GM13977 (cell line): ENCODE data around the gene PLPP6.
A peak's percentile ranks its signal among the peaks of the same experiment; 100 is the strongest.

ENCODE experiments used
- DNase-seq: peaks from one replicate; pipeline ENCODE4 v3.0.0; 2012; ENCODE audit warnings: low spot score
- in situ Hi-C: fragments of 300-500 bp; cut with MboI; formaldehyde crosslinking; loops from one replicate; pipeline ENCODE4 v1.12.0; 2022; ENCODE audit warnings: low sequenced_read_pairs, low pct_unique_long_range_greater_than_20kb, mixed read lengths, inconsistent platforms; ENCODE audit not compliant: unreplicated experiment
- TF ChIP-seq, protein P1 (sequence below): IDR thresholded peaks from 2 replicates; pipeline ENCODE4 v1.5.1; 2012; ENCODE audit warnings: mild to moderate bottlenecking, control low read depth; ENCODE audit not compliant: insufficient read depth; ENCODE audit errors: extremely low read depth, missing control alignments

The PLPP6 gene

DNA sequence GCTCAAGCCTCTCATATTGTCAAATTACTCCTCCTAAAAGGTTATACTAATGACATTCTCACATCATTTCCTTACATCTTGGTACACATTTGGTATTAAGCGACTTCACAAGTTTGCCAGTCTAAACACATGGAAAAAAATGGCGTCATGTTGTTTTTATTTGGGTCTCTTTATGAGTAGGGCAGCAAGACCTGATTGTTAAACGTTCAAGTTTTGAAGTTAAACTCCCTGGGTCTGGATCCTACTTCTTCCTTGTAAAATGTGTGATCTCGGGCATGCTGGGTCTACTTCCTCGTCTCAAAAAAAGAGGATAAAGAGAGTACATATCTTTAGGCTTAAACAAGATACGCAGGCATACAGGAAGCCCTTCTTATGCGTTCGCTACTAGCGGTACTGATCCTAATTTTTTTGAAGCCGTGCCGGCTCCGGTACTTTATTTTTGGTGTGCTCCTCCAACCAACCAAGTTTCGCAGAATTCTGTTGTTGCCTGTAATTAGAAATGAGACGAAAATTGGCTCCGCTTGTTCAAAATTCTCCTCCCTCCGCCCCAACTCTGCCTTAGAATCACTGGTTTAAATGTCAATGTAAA, 16.7 kb downstream of the PLPP6 start:
- DNase-seq, result no peak
- TF ChIP-seq, protein P1, sequence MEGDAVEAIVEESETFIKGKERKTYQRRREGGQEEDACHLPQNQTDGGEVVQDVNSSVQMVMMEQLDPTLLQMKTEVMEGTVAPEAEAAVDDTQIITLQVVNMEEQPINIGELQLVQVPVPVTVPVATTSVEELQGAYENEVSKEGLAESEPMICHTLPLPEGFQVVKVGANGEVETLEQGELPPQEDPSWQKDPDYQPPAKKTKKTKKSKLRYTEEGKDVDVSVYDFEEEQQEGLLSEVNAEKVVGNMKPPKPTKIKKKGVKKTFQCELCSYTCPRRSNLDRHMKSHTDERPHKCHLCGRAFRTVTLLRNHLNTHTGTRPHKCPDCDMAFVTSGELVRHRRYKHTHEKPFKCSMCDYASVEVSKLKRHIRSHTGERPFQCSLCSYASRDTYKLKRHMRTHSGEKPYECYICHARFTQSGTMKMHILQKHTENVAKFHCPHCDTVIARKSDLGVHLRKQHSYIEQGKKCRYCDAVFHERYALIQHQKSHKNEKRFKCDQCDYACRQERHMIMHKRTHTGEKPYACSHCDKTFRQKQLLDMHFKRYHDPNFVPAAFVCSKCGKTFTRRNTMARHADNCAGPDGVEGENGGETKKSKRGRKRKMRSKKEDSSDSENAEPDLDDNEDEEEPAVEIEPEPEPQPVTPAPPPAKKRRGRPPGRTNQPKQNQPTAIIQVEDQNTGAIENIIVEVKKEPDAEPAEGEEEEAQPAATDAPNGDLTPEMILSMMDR, result no peak
- in situ Hi-C loops, result no loop called here

DNA sequence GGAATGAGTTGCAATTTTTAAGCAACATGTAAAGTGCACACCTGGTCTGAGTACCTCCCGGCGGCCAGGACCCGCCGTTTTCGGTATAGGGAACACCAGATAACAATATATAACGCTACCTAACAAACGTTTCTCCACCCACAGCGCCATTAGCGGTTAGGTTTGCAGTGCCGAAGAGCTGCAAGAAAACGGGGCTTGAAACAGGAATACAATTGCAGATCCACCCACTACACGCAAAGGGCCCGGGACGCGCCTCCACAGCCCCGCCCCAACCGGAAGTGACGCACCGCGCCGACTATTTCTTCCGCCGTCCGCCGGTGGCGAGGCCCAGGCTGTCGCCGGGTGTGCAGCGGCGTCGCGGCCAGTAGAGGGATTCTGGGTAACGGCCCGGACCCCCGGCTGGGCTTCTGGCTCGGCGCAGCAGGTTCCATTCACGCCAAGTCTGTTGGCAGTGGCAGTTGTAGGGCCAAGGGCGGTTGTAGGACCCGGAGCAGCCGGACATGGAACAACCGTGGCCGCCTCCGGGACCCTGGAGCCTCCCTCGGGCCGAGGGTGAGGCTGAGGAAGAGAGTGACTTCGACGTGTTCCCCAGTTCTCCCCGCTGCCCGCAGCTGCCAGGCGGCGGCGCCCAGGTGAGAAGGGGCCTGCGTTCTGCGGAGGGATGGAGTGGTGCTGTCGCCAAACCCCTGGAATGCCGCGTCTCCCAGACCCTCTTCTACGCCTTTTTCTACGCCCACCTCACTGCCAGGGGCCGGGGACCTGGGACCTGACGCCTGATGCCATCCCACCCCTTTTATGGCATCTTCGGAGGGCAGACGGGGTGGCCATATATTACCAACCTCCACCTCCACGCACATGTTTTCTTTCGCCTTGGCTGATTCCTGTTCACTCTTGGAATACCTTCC, 17.4 kb downstream of the PLPP6 start, which contains the start of gene CDC37L1:
TSS of gene CDC37L1 (plus strand) at position 302 of the 905 bp plus-strand sequence. CDS start at position 501, 199 bp downstream.
- in situ Hi-C loops, result no loop called here

DNA sequence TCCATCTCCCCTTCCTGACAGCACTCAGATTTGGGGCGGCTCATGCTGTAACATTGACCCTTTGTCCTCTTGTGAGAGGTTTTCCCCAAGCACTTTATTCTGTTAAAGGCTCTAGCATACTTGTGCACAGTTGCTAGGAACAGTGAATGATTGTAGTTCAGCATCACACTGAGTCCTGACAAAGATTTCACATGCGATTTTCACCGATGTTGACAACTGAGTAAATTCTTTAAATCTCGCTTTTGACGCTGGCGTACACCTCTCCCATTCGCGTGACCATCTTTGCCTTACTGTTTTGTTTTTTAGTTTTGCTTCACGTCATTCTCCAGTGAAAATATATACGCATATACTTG, 18.1 kb downstream of the PLPP6 start:
- DNase-seq, result no peak
- TF ChIP-seq, protein P1, result no peak
- in situ Hi-C loops, result no loop called here

More for the DNA sequence above, 17.4 kb downstream of the PLPP6 start, which contains the start of gene CDC37L1:
- TF ChIP-seq, protein P1, result peak; percentile 54
- peak; percentile 91 for DNase-seq

DNA sequence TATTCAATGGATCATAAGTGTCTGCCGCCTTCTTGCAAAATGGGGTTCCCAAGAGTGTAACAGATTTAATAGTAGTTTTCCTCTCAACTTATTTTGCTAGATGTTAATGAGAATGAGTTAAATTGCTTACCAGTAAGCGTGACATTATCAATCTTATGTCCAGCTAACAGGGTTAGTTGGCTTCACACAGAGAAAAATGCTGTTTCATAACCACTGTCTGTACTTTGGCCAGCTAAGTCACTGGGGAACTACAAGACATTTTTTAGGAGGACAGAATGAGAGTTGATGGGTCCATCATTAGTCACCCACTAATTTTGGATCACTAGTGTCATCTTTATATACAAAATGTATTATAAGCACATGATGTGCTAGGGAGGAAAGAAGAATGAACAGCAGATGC, 18.7 kb downstream of the PLPP6 start:
- TF ChIP-seq, protein P1, result no peak
- no peak for DNase-seq
- in situ Hi-C loops, result no loop called here

DNA sequence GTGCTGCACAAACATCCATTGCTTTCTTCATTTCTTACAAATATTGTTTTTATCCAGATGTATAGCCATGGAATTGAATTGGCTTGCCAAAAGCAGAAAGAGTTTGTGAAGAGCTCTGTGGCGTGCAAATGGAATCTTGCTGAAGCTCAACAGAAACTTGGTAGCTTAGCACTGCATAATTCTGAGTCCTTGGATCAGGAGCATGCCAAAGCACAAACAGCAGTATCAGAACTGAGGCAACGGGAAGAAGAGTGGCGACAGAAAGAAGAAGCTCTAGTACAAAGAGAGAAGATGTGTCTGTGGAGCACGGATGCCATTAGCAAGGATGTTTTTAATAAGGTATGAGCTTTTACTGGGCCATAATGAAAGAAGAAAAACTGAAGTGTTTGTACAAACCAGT, 22.7 kb downstream of the PLPP6 start:
- no peak for DNase-seq
- in situ Hi-C loops, result no loop called here
- TF ChIP-seq, protein P1, result no peak

DNA sequence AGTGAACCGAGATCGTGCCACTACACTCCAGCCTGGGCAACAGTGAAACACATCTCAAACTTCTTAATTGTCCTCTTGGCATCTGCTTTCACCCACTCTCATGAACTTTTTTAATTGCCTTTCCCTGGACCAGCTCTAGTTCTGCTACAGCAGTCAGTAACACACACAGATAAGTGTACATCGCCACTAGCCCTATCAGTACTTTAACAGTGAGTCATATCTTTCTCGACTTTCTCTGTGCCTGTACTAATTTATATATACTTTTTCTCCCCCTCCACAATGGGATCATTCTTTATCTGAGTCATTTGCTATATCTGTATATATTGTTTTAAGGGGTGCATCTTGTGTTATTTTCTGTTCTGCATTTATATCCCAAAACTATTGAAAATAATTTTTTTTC, 24.0 kb downstream of the PLPP6 start:
- in situ Hi-C loops, result no loop called here

More for the DNA sequence above, 24.0 kb downstream of the PLPP6 start:
- no peak for DNase-seq
- TF ChIP-seq, protein P1, result no peak
